Measurements from ENCODE around the gene AKT2.
"Not testable (repeated sequence)": the region's sequence is repeated elsewhere in the genome, so short reads cannot be mapped to it uniquely, and the experiment has no call there.

Gene AKT2

DNA sequence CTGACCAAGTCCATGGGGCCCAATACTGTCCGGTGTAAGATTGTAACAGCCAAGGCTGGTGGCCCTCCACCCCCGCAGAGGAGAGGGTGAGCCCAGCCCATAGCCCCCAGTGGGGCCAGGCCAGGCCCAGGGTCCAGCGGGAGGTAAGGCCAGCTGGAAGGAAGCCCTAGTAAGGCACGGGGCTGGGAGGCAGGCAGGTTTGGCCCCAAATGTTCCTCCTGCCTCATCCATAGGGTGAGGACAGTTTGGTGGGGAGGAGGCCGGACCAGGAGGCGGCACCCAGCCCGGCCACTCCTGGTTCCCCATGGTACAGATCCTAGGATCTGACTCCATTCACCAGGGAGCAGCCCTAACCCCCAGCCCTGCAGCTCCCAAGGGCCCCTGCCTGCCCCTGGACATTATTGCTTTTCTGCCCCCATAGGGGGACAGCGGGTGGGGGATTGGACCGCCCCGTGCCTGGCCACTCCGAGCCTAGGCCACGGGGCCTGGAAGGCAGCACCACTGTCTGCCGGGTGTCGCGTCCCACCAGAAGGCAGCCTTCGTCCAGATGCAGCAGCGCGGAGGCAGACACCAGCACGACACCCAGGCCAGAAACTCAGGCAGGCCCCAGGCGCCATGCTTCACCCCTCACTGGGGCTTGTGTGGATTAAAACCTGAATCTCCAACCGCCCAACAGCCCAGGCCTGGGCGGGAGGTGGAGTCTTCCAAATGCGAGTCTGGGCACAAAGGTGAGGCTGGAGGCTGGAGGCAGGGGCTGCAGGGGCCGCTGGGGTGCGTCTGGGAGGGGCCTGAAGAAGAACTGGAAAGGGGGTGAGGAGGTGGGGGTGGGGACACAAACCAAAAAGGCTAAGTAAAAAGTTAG lies 52.0 kb downstream of the AKT2 start:
- DNase-seq, result no peak

DNA sequence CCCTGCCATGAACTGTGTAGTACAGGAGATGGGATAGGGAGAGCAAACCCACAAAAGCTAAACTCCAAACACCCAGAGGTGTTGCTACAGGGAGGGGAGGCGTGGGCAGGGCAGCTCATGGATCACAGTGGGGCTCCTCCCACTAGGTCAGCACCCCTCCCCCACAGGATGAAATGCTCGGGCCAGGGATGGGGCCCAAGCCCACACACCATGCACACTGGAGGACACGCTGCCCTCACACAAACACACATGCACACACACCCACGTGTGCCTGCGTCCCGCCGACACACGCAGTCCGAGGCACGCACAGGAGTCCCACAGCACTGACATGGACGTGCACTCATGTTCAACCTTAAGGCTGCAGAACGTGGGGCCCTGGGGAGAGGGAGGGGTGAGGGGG lies 52.7 kb downstream of the AKT2 start:
- no peak for DNase-seq

DNA sequence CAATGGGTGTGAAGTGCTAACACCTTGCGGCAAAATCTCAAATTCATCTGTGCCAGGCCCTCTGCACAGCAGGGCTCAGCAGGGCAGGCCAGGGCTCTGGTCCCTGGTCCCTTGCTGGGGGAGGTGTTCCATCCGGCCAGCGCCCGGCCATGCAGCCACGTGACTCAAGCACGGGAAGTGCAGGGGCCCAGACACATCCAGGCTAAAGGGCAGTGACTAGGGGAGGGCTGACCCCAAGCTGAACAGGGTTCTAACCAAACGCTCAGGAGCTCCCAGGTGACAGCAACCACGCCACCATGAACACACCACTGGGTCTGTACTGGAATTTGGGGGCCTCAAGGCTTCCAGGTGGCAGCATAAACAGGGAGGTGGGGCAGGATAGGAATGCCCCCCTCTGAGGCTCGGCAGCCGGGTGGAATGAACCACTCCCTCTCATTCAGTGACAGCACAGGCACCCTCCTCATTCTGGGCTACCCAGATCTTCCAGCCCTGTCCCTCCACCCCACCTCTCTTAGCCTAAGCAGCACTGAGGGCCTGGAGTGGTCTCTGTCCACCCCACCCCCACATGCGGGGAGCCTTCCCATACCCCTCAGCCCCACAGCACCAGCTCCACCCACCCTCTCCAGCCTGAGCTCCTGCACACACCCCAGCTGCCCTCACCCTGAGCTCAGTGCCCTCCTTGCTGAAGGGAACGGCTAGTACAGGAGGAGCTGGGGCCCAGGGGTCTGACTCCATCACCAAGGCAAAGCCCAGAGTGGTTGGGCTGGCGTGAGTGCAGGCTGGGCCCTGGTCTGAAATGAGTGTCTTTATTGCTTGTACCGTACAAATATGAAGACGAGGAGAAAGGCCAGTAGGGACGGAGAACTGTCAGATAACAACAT lies 53.4 kb downstream of the AKT2 start:
- no peak for DNase-seq

DNA sequence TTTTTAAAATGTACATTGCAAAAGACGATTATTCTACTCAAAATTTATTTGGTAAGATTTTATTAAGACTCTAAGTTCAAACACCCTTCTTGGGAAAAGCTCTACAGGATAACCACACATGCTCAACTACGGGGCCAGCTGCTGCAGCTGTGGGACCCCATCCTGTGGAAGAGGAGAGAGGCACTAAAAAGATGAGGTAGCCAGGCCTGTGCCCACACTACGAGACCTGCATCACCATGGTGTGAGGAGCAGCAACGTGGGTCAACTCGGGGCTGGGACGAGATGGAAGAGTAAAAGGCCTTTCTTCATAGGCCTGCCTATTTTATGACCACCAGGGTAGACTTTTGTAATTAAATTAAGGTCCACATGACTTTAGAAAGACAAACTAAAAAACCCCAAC lies 54.1 kb downstream of the AKT2 start:
- DNase-seq, result no peak

DNA sequence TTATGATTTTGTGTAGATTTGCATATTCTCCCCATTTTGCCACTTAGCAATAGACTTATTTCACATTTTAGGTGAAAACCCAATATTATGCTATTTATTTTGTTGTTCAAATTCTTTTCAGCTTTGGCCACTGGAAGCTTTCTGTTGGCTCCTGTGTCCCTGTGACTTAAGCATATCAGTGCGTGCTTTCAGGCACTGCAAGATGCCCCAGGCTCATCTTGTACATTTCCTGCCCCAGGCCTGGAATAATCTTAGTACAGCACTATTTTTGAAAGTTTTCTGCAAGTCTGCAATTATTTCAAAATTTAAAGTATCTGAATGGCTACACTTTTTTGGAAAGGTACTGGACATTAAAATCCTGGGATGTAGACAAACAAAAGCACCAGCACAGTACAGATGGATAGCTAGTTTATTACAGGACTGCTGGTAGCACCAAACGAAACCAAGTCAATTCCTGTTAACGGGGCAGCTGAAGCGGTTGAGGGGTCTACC lies 55.2 kb downstream of the AKT2 start:
- no peak for DNase-seq

DNA sequence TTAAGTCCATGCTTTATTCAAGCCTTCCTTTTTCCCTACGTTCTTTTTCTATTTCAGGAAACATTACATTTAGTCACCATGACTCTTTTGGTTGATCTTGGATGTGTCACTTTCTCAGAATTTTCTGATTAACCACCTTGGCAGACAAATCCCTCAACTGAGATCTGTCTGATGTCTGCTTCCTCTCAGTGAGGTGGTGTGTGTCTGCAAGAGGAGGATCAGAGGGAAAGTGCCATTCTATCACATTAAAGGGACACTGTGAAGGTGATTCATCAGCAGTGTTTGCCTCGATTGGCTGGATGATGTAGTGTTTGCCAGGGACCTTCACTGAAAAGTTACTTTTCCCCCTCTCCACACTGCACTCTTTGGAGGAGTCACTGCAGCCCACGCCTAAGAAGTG lies 55.7 kb downstream of the AKT2 start:
- no peak for DNase-seq

DNA sequence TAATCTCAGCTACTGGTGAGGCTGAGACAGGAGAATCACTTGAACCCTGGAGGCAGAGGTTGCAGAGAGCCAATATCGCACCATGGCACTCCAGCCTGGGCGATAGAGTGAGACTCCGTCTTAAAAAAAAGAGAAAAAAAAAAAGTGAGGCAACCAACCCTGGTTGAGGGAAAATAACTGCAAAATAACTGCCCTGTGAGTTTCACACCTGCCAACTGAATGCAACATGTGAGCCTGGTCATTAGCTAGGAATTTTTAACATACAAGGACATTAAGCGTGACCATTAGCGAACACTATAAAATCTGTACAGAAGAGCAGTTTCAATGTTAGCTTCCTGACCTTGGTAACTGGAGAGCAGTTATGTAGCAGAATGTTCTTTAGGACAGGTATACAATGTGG lies 56.3 kb downstream of the AKT2 start:
- no peak for DNase-seq

DNA sequence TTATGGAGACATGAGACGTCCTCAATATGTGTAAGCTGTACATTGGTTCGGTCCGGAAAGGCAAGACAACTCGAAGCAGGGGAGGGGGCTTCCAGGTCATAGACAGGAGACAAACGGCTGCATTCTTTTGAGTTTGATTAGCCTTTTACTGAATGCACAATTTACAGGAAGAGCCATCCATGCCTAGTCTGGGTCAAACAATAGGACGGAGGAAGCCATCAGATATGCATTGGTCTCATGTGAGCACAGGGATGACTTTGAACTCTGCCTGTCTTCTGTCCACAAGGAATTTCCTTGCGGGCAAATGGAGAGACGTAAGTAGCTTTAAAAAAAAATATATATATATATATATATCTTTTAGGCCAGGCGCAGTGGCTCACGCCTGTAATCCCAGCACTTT lies 56.8 kb downstream of the AKT2 start:
- no peak for DNase-seq

DNA sequence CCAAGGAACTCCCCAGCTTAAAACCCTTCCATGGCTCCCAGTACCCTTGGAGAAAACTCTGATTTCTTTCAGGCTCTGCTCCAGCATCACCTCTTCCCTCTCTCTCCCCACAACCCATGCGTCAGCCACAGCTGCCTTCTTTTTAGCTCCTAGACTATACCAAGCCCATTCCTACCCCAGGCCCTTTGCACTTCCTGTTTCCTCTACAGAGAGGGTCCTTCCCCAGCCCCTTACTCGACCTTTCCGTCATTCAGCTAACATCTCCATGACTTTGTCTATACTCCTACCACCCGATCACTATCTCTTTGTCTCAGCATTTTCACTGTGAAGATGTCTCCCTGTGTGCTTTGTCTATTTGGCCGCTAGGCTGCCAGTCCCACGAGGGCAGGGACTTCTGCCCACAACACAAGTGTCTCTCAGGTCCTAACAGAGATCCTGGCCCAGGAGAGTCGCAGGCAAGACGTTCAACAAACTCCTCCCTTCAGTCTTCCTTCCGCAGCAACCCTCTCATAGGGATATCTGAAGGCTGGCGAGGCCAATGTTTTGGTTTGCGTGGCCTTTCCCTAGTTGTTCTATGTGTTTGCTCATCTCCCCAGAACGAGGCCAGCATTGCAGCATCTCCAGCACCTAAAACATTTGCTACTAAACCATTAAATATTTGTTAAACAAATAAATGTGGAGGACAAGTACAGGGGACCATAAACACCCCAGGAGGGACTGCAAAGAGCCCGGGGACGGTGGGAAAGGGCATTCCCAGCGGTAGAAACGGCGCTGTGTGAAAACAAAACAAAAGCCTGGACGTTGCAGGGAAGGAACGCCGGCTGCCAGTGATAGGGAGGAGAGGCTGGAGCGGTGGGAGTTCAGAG lies 59.5 kb downstream of the AKT2 start:
- DNase-seq, result no peak

DNA sequence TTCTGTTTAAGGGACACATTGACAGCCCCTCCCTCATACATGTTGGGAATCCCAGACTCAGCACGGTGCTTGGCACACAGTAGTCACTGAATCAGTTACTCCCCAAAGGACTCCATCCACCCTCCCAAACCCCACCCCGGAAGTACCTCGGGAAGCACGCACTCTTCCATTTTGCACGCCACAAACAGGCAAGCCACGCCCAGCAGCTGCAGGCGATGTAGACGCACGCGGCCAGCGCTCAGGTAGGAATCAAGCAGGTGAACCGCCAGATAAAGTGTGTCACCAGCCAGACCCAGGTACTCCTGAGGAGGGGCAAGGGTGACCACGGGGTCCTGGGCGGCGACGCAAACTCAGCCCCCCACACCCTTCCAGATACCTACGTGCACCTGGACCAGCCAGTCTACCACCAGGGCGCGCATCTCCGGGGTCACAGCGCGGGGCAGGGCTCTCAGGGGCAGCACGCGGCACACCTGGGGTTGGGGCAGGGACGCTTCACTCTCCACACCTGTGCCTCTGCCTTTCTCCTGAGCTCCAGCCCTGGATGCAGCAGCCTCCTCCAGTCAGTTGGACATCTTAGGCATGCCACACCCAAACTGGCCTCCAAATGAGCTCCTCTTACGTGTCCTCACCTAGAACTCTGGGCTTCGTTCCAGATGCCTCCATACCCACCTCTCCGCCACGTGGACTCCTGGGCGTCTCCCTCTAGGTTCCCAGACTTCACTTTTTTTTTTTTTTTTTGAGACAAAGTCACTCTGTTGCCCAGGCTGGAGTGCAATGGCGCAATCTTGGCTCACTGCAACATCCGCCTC lies 60.6 kb downstream of the AKT2 start:
- DNase-seq, result no peak

DNA sequence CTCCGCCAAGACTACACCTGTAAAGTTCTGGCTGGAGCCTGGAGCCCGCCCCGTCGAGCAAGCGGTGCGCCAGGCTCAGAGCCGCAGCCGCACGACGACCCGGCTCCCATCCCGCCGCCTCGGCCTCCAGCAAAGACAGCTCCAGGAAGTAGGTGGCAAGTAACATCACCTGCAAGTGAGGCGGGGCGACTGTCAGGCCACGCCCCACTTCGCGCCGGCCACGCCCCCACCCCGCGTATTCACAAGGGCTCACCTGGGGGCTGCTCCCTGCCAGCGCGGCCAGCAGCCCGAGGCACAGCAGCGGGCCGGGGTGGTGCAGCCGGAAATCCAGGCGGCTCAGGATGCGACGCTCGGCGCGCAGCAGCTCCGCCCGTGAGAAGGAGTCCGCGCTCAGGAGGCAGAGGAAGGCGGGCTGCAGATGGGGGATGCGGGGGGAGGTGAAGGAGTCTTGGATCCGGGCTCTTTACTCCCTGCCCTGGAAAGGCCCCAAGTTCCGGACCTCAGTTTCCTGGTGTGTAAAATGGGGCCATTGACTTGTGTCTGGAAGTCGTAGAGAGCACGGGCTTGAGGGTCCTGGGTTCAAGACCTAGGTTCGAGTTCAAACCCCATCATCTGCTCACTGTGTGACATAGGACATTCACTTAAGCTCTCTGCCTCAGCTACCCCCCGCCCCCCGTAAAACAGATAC lies 61.9 kb downstream of the AKT2 start:
- DNase-seq, result no peak

DNA sequence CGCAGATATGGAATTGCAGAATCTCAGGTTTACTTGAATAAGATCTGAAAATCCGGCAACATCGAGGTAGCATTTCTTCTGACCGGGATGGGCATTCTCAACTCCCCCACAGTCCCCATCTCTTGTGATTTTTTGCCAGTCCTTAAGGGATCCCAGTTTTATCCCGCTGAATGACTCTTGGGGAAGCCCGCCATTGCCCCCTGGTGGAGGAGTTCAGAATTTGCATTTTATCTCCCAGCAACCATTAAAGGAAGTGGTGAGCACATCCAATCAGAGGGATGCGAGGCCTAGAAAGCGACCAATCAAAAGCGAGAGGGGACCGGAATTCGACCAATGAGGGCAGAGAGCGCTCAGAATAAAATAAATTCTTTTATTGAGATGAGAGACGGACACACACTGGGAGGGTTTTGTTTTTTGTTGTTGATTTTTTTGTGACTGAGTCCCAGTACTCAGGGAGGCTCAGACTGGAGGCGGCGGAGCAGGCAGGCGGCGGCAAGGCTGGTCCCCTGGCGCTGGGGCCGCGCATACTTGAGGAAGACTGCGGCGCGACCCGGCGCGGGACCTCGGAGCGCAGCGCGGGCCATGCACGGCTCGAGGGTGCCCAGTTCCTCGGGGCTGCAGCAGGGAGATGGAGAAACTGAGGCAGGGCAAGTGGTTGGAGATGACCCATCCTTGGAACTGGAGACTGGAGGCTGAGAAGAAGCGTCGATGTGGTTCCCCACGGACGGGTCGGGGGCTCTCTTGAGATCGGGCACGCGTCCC lies 63.1 kb downstream of the AKT2 start:
- peak; percentile 63 for DNase-seq

DNA sequence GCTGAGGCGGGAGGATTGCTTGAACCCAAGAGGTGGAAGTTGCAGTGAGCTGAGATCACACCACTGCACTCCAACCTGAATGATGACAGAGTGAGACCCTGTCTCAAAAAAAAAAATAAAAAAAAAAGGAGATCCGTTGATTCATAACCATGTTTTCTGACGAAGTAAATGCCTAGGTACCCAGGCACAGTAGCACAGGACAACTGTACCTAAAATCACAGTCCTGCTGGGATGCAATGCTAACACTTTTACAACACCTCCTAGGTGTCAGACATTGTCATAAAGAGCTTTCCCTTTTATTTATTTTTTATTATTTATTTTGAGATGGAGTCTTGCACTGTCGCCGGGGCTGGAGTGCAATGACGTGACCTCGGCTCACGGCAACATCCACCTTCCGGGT lies 64.5 kb downstream of the AKT2 start:
- DNase-seq, result no peak

DNA sequence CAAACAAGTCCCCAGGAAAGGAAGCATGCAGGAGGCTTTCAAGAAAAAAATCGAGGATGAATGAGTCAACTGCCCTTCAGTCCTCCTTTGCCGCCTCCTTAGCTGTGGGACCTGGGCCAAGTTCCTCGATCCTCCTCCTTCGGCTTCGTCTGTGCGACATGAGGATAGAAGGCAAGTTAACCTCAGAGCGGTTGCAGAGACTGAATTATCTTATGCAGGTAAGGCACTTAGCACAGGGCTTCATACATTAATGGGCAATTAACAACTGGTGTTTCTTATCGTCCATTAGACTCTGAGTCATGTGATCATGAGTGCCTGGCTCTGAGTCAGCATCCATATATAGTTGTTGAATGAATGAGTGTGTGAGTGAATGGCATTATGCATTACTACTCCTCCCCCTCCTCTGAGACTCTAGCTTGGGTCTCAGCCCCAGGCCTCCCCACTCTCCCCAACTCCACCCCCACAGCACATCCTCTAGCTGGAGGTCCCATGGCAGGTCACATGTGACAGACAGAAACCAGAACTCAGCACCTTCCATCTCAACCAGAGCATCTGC lies 65.3 kb downstream of the AKT2 start:
- no peak for DNase-seq

DNA sequence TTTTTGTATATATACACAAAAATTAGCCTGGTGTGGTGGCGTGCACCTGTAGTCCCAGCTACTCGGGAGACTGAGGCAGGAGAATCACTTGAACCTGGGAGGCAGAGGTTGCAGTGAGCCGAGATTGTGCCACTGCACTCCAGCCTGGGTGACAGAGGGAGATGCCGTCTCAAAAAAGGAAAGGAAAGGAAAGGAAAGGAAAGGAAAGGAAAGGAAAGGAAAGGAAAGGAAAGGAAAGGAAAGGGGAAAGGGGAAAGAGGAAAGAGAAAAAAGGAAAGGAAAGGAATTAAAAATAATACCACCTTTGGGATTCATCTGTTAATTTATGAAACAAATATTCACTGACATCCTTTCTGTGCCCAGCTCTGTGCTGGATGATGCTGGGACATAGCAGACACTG lies 66.1 kb downstream of the AKT2 start:
- DNase-seq, result not testable (repeated sequence)

DNA sequence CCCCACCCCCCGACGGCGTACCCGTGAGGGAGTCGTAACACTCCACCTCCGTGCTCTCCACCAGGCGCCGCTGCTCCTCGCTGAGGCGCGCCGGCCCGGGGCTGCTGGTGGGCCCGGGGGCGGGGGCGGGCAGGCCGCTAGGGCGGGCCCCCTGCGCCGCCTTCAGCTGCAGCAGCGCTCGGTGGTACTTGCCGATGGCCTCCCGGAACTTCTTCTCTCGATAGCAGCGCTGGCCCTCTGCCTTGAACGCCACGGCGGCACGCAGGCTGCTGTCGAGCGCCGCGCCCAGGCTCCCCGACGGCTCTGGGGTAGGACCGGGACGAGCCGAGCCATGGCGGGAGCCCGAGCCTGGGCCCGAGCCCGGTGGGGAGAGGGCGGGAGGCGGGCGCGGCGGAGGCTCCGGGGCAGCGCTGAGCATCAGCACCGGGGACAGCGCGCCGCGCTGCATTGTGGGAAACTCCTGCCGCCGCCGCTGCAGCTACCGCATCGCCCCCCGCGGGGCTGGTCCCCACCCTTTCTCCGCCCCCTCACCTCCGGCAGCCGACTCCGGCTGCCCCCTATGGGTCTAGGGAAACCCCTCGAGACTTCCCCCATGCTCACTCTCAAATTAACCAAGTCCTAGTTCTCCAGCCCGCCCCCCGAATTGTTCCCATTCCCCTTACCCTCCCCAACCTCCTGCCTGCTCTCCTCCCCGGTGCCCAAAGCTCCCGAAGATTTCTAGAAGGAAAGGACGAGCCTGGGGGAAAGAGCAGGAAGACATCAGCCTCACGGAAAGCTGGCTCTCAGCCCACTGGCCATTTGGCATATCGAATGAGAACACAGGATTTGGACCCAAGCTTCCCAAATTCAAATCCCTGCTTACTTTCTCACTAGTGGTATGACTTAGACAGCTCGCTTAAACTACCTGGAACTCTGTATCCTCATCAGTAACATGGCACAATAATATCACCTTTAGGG lies 66.9 kb downstream of the AKT2 start, which contains the start of gene TTC9B:
TSS of gene TTC9B (minus strand) at position 451 of the 957 bp plus-strand sequence. CDS start at position 448, 3 bp downstream.
- DNase-seq, result peak; percentile 27

DNA sequence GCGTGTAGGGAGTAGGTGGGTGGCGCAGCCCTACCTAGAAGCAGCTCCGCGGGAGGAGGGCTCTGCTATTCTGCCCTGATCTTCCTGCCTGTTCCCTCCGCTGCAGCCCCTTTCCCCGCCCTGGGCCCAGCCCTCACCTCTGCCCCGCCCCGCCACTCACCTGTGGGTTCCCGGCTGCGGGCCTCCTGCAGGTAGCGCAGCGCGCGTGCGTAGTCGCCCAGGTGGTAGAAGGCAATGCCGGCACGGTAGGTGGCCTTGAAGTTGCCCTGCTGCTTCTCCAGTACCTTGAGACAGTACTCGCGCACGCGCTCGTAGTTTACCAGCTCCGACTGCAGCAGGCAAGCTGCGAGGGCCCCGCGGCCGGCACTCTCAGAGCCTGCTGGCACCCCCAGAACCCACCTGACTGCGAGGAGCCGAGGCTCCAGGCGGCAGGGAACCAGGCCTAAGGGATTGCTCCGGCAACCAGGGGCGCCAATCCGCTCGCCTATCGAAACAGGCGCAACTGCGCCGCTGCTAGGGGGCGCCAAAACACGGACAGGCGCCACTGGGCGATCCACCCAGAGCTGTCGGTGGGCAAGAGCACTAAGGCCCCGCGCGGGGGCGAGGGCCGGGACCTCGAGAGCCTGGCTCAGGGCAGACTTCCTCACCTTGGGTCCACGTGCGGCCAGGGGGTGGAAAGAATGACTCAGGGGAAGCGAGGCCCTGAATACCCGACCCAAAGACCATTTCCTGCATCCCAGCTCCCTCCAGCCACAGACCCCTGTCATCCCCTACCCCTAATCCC lies 67.9 kb downstream of the AKT2 start:
- no peak for DNase-seq

DNA sequence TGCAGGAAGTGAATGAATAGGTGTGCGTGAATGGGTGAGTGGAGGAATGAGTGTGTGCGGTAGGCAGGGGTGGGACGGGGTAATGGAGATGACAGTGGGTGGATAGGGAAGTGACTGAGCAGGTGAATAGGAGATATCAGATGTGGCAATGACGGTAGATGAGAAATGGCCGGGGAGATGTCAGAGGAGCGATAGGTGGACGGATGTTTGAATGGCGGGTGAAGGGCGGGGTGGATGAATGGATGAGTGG lies 68.4 kb downstream of the AKT2 start:
- DNase-seq, result no peak
